ENCODE measurements around the gene HNRNPF.

DNA sequence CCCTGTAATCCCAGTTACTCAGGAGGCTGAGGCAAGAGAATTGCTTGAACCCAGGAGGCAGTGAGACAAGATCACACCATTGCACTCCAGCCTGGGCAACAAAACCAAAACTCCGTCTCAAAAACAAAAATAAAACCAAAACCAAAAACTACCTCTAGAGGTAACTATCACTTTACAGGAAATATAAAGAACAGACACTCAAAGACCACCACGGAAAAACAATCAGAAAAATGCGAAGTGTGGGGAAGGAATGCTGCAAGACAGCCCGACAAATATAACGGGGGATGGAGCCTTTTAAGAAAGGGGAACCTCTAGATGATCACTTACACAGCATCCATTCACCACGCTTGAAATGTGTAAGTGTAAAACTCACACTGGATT lies 4.3 kb downstream of the HNRNPF start:
- TF ChIP-seq, protein P1, sequence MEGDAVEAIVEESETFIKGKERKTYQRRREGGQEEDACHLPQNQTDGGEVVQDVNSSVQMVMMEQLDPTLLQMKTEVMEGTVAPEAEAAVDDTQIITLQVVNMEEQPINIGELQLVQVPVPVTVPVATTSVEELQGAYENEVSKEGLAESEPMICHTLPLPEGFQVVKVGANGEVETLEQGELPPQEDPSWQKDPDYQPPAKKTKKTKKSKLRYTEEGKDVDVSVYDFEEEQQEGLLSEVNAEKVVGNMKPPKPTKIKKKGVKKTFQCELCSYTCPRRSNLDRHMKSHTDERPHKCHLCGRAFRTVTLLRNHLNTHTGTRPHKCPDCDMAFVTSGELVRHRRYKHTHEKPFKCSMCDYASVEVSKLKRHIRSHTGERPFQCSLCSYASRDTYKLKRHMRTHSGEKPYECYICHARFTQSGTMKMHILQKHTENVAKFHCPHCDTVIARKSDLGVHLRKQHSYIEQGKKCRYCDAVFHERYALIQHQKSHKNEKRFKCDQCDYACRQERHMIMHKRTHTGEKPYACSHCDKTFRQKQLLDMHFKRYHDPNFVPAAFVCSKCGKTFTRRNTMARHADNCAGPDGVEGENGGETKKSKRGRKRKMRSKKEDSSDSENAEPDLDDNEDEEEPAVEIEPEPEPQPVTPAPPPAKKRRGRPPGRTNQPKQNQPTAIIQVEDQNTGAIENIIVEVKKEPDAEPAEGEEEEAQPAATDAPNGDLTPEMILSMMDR (IDR thresholded peaks at IDR 0.05): no peak
- TF ChIP-seq EP300 (IDR thresholded peaks at IDR 0.05): no peak
- TF ChIP-seq POLR2AphosphoS5 (IDR thresholded peaks at IDR 0.05): no peak
- no peak for TF ChIP-seq POLR2A (IDR thresholded peaks at IDR 0.05)

Measured in gastroesophageal sphincter (tissue), 3 donors.